ENCODE measurements around the gene EEF2KMT. TPM values are rescaled to one million over a fixed set of nuclear protein-coding genes. Genes with fewer than 3 reads are reported as not detected.
"Not testable (repeated sequence)": the region's sequence is repeated elsewhere in the genome, so short reads cannot be mapped to it uniquely, and the experiment has no call there.

The EEF2KMT gene
- total RNA-seq, 6 donors from 2014 or later, result 2.9 to 24.1 (median 9.7) TPM

DNA sequence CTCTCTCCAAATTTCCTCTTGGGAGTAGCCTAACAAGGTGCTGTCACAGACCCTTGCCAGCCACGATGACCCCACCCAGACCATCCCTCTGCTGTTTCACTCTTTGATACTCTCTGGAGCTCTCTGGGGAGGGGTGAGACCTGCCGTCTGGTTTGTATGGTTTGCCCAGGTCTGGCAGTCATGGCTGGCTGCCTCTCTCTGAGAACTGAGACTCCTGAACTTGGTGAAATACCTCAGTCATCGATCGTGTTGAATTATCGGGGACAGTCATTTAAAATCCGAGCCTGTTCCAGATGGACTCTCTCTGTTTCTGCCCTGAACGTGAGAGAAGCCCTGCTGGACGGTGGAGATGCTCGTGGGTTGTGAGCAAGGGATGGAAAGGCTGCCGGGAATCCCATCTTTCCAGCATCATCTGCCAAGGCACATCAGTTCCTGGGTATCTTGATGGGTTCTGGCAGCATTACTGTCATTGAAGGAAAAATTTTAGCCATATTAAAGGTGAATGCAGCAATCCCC lies 19.2 kb upstream of the EEF2KMT start:
- H3K4me3 ChIP-seq; ATAC-seq (ENCODE audit: low FRiP score in 2 of 2); H3K36me3 ChIP-seq; H3K27me3 ChIP-seq; H3K9me3 ChIP-seq; DNase-seq: not testable (repeated sequence)
- peak overlapping the region in 1 of 4 donors; percentile 2 for H3K27ac ChIP-seq
- WGBS, 2 donors, result 55 to 57% methylated on average over 7 to 10 of the region's 10 CpGs
- H3K4me1 ChIP-seq, result peaks cover 4 to 11% (median 8%) of the 10 kb centered on the region in 4 donors

DNA sequence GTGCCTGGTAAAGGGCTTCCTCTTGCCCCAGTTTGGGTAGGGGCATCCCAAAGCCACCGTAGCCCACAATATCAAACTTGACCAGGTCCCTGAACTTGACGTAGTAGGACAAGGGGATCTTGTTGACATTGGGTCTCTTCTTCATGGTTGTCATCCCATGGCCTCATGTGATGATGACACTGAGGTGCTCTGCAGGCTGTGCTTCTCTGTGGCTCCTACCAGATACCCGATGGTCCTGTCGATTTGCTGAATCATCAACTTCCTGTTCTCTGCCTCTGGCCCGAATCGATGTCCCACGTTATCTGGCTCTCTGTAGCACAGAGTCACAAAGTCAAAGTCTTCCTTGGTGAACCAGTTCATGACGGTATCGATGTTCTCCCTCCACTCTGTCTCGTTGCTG lies 13.3 kb upstream of the EEF2KMT start:
- 75 to 77% methylated on average over 10 of the region's 10 CpGs for WGBS, 2 donors
- not testable (repeated sequence) for H3K4me1 ChIP-seq; H3K27me3 ChIP-seq; DNase-seq; ATAC-seq (ENCODE audit: low FRiP score in 2 of 2); H3K4me3 ChIP-seq; H3K27ac ChIP-seq; H3K36me3 ChIP-seq; H3K9me3 ChIP-seq

DNA sequence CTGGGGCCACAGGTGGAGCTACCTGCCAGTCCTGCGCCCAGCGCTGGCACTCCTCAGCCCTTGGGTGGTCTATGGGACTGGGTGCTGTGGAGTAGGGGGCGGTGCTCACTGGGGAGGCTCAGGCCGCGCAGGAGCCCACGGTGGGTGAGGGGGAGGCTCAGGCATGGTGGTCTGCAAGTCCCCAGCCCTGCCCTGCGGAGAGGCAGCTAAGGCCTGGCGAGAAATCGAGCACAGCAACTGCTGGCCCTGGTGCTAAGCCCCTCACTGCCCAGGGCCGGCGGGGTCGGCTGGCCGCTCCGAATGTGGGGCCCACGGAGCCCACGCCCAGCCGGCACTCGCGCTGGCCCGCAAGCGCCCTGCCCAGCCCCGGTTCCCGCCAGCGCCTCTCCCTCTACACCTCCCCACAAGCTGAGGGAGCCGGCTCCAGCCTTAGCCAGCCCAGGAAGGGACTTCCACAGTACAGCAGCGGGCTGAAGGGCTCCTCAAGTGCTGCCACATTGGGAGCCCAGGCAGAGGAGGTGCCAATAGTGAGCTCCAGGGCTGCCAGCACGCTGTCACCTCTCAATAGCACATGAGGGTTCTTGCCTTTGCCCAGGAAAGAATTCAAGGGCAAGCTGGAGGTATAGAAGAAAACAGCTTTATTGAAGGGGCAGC lies 11.0 kb upstream of the EEF2KMT start:
- ATAC-seq (ENCODE audit: low FRiP score in 2 of 2) (no peak), DNase-seq (peak; percentile 24 to 81)
- H3K27ac ChIP-seq, result no peak overlapping the region
- no peak overlapping the region for H3K4me3 ChIP-seq
- H3K36me3 ChIP-seq, result no peaks in the 10 kb centered on the region
- H3K27me3 ChIP-seq, result no peaks in the 10 kb centered on the region
- H3K4me1 ChIP-seq, result no peaks in the 10 kb centered on the region
- TF ChIP-seq POLR2A (IDR thresholded peaks at IDR 0.05), result no peak
- TF ChIP-seq EP300 (IDR thresholded peaks at IDR 0.05), result no peak
- TF ChIP-seq, protein P1, sequence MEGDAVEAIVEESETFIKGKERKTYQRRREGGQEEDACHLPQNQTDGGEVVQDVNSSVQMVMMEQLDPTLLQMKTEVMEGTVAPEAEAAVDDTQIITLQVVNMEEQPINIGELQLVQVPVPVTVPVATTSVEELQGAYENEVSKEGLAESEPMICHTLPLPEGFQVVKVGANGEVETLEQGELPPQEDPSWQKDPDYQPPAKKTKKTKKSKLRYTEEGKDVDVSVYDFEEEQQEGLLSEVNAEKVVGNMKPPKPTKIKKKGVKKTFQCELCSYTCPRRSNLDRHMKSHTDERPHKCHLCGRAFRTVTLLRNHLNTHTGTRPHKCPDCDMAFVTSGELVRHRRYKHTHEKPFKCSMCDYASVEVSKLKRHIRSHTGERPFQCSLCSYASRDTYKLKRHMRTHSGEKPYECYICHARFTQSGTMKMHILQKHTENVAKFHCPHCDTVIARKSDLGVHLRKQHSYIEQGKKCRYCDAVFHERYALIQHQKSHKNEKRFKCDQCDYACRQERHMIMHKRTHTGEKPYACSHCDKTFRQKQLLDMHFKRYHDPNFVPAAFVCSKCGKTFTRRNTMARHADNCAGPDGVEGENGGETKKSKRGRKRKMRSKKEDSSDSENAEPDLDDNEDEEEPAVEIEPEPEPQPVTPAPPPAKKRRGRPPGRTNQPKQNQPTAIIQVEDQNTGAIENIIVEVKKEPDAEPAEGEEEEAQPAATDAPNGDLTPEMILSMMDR (IDR thresholded peaks at IDR 0.05), result no peak
- TF ChIP-seq POLR2AphosphoS5 (IDR thresholded peaks at IDR 0.05), result no peak
- 89 to 92% methylated on average over 16 to 26 of the region's 27 CpGs for WGBS, 2 donors
- H3K9me3 ChIP-seq, result no peaks in the 10 kb centered on the region

DNA sequence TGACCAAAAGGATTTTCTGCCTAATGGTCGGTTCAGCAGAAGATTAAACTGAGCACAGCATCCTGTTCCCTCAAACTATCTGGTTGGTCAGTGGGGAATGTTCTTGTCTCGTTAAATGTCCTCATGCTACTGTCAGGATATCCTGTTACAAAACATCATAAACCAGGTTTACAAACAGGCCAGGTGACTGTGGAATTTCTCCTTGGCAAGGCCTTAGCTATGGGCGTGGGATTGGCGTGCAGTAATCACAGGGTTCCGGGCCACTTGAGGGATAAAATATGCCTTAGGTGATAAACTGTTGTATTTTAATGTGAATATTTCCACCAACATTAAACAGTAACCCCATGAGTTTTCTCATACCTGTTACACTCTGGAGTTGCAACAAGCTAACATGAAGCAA lies 7.4 kb upstream of the EEF2KMT start:
- H3K27me3 ChIP-seq; H3K4me3 ChIP-seq; H3K9me3 ChIP-seq; ATAC-seq (ENCODE audit: low FRiP score in 2 of 2); H3K4me1 ChIP-seq; H3K27ac ChIP-seq; DNase-seq; H3K36me3 ChIP-seq: not testable (repeated sequence)
- WGBS, 2 donors, result 44 to 60% methylated on average over 4 to 5 of the region's 5 CpGs

DNA sequence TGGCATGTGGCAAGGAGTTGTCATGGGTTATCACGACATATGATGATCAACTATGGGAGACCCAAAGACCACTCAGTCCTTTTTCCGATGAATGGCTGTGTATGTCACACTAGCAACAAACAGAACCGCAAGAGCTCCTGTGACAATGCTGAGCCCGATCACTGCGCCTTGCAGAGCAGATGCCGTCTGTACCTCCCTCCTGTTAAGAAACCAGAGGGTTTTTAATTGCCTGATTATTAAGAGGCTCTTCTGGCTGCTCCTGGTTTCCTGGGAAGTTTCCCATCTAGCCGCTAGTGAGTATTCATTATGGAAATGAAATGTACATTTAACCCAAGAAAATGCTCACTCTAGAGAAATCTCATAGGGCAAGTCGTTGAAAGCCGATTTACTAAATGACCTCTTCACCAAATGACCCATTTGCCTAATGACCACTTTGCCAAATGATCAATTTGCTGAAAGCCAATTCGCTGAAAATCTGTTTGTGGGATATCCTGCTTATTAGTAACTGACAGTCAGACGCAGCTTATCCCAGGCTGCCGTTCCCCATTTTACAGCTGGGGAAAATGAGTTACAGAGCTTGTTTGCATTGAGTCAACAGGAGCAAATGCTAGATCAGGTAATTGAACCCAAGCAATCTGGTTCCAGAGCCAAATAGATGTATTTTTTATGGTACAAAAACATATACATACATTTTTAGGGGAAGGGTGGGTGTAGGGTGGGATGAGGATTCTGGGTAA lies 5.9 kb upstream of the EEF2KMT start:
- H3K4me3 ChIP-seq; H3K36me3 ChIP-seq; DNase-seq; H3K4me1 ChIP-seq; ATAC-seq (ENCODE audit: low FRiP score in 2 of 2); H3K9me3 ChIP-seq; H3K27ac ChIP-seq; H3K27me3 ChIP-seq: not testable (repeated sequence)
- WGBS, 2 donors, result 92 to 94% methylated on average over 12 of the region's 12 CpGs

DNA sequence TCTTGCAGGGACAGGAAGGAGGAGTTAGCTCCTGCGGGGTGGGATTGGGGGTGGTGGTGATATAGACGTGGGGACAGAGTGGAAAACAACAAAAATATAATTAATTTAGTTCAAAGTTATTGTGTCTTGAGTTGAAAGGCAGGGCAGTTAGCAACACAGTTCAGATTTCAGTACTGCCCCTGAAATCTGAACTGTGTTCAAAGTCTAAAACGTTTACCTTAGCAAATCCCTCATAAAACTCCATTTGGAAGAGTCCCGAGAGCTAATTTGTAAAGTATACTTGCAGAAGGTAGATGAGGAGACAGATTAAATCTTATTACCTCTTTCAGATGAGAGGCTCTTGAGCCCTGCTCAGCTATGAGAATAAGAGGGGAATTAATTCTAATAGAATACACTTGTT lies 1.6 kb upstream of the EEF2KMT start:
- Histone ChIP-seq H3K27ac (peak overlapping the region in 1 of 4 donors; percentile 85), H3K4me1 (peaks cover 7 to 13% (median 9%) of the 10 kb centered on the region in 4 donors), H3K4me3 (peak overlapping the region in 2 of 4 donors; percentile 87 to 97)
- H3K36me3 ChIP-seq; H3K27me3 ChIP-seq; DNase-seq; ATAC-seq (ENCODE audit: low FRiP score in 2 of 2); H3K9me3 ChIP-seq: not testable (repeated sequence)
- 15 to 17% methylated on average over 4 of the region's 4 CpGs for WGBS, 2 donors

DNA sequence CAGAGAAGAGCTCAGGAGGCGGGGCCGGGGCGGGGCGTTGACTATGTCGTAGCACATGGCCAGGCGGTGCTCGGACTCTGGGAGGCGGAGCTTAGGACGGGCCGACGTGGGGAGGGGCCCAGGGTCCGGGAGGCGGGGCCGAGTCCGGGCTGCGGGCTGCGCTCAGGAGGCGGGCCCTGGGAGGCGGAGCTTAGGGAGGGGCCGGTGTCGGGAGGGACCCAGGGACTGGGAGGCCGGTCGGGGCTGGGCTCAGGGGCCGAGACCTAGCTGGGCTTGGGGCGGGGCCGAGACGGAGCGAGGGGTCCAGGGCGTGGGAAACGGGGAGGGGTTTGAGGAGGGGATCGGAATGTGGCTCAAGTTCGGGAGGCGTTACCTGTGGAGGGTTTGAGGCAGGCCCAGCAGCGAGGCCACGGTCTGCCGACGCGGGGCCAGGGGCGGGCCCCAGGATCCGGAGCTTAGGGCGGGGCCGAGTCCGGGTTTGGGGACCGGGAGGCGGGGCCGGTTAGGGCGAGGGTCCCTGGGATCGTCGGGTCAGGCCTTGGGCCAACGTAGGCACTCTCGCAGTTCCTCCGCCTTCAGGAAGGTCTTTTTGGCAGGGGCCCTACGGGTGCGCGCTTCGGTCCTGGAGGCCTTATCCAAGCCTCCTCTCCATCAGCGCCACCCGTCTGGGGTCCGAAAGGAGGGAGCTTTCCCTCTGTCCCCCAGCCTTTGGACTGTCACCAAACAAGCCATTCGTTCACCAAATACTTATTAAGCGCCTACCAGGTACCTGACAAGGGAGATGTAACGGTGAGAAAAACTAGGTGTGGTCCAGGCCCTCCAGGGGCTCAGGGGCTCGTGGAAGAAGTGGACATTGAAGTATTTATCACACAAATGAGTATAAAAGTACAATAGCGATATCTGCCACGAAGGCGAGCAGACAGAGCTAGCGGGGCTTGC lies 895 bp upstream of the EEF2KMT start:
- WGBS, 2 donors, result 3 to 4% methylated on average over 16 to 37 of the region's 67 CpGs
- peak; percentile 81 to 100 for DNase-seq
- H3K36me3 ChIP-seq; H3K27me3 ChIP-seq; H3K9me3 ChIP-seq; ATAC-seq (ENCODE audit: low FRiP score in 2 of 2): not testable (repeated sequence)
- peak in 1 of 2 donors; percentile 3 for TF ChIP-seq POLR2AphosphoS5 (IDR thresholded peaks at IDR 0.05)
- TF ChIP-seq POLR2A (IDR thresholded peaks at IDR 0.05), result peak in 1 of 4 donors; percentile 19
- peak overlapping the region; percentile 67 to 86 (median 80) for H3K27ac ChIP-seq
- H3K4me3 ChIP-seq, result peak overlapping the region; percentile 34 to 98 (median 92)
- peaks cover 7 to 13% (median 9%) of the 10 kb centered on the region in 4 donors for H3K4me1 ChIP-seq

DNA sequence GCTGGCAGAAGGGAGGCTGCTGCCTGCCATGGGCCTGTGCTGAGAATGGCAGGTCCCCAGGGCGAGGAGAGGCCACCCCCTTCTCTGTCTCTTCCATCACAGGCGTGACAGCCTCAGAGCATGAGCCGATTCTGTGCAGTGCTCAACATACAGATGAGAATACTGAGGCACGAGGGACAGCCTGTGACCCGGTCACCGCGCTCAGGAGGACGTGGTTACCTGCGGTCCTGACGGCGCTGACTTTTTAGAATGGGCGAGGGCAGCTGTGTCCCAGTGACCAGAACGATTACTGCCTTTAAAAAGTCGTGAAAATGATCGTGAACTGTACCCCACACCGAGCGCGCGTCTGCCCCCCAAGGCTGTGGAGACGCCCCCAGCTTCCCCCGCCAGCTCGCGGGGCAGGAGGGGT lies 530 bp downstream of the EEF2KMT start:
- peak overlapping the region; percentile 67 to 85 (median 78) for H3K27ac ChIP-seq
- peaks cover 7 to 18% (median 9%) of the 10 kb centered on the region in 4 donors for H3K4me1 ChIP-seq
- WGBS, 2 donors, result 0% methylated on average over 13 of the region's 23 CpGs; no CpG with 5 or more reads in 1 of the 2 donors
- DNase-seq, result peak in 1 of 2 donors; percentile 24
- not testable (repeated sequence) for H3K27me3 ChIP-seq; H3K9me3 ChIP-seq; H3K36me3 ChIP-seq; ATAC-seq (ENCODE audit: low FRiP score in 2 of 2)
- H3K4me3 ChIP-seq, result peak overlapping the region; percentile 56 to 98 (median 92)

DNA sequence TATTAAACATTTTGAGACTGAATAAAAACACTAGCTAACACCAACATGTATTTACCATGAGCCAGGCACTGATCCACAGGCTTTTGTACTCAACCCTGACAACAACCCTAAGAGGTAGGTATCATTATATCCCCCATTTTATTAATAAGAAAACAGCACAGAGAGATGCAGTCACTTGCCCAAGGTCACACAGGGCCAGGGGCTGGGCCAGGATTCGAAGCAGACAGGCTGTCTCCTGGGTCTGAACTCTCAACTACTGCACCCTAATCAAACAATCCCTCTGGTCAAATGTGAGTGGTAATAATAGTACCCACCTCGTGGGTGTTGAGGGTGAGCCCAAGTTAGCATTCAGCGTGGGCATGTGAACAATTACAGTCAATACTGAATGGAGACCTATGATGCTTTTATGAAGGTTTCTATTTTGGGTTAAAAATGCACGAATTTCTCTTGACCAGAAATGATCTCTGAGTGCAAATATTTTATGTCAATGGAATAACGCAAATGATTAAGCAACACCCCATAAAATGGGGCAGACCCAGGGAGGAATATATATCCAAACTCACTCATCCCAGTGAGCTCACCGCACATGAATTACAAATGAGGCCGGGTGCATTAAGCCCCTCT lies 1.0 kb downstream of the EEF2KMT start:
- peak overlapping the region in 1 of 4 donors; percentile 85 for H3K27ac ChIP-seq
- peak overlapping the region in 3 of 4 donors; percentile 87 to 98 (median 97) for H3K4me3 ChIP-seq
- WGBS, 2 donors, result 31 to 41% methylated on average over 6 to 7 of the region's 7 CpGs

DNA sequence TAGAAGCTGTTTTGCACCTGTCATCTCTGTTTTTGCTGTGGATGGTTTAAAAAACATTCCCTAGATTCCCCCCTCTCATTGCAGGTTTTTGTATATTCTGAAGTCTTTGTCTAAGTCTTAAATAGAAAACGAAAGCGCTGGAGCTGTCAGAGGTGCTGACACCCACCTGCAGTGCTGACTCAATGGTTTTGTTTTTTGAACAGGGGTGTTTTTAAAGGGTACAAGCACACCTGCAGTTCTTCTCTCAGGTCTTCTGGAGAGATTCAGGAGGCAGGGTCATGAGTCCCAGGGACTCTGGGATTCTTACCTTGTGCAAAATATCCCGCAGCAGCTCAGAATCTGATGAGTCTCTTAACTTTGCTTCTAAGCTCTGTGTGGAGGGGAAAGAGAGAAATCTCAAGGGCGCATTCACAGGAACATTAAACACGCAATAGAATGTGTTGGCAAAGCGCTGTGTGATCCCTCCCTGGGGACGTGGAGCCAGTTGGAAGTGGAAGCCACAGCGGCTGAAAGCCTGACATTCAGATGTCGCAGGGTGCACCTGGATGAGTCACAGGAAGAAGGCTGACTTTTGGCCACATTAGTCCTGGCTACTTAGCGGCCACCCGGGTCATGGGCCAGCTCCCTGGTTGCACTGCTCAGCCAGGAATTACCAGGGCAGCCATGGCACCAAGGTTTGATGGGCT lies 2.3 kb downstream of the EEF2KMT start:
- peaks cover 7 to 19% (median 9%) of the 10 kb centered on the region in 4 donors for H3K4me1 ChIP-seq
- not testable (repeated sequence) for H3K36me3 ChIP-seq; H3K27ac ChIP-seq; H3K27me3 ChIP-seq; H3K4me3 ChIP-seq; DNase-seq; ATAC-seq (ENCODE audit: low FRiP score in 2 of 2); H3K9me3 ChIP-seq
- WGBS, 2 donors, result 70 to 85% methylated on average over 11 of the region's 11 CpGs

More for the DNA sequence above, 1.0 kb downstream of the EEF2KMT start:
- not testable (repeated sequence) for H3K27me3 ChIP-seq; DNase-seq; ATAC-seq (ENCODE audit: low FRiP score in 2 of 2); H3K9me3 ChIP-seq; H3K36me3 ChIP-seq
- peaks cover 7 to 19% (median 9%) of the 10 kb centered on the region in 4 donors for H3K4me1 ChIP-seq

All from upper lobe of left lung (tissue), 6 donors.